ENCODE results near the gene FLT4. TPM values are rescaled to one million over a fixed set of nuclear protein-coding genes. Genes with fewer than 3 reads are reported as not detected.
"Not testable (repeated sequence)": the region's sequence is repeated elsewhere in the genome, so short reads cannot be mapped to it uniquely, and the experiment has no call there.

FLT4 gene
- total RNA-seq, 1 donor from 2014 or later, result 0.10 TPM

DNA sequence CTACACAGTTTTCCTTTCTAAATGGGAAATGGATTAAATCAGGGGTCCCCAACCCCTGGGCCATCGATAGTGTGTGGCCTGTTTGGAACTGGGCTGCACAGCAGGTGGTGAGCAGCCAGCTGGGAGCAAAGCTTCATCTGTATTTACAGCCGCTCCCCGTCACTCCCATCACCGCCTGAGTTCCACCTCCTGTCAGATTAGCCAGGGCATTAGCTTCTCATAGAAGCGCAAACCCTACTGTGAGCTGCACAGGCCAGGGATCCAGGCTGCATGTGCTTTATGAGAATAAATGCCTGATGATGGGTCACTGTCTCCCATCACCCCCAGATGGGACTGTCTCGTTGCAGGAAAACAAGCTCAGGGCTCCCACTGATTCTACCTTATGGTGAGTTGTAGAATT, 41.2 kb upstream of the FLT4 start:
- Mint-ChIP-seq H3K9me3 (ENCODE audit: low read depth) (peaks cover 4% of the 10 kb centered on the region), H3K4me3 (ENCODE audit: unreplicated experiment) (no peak overlapping the region), H3K27me3 (ENCODE audit: low read depth) (peaks cover 60% of the 10 kb centered on the region), H3K27ac (ENCODE audit: unreplicated experiment) (no peak overlapping the region), H3K4me1 (ENCODE audit: low read depth) (no peaks in the 10 kb centered on the region), H3K36me3 (ENCODE audit: low read depth) (no peaks in the 10 kb centered on the region)
- no peak for DNase-seq (ENCODE audit: low spot score)
- TF ChIP-seq, protein P1, sequence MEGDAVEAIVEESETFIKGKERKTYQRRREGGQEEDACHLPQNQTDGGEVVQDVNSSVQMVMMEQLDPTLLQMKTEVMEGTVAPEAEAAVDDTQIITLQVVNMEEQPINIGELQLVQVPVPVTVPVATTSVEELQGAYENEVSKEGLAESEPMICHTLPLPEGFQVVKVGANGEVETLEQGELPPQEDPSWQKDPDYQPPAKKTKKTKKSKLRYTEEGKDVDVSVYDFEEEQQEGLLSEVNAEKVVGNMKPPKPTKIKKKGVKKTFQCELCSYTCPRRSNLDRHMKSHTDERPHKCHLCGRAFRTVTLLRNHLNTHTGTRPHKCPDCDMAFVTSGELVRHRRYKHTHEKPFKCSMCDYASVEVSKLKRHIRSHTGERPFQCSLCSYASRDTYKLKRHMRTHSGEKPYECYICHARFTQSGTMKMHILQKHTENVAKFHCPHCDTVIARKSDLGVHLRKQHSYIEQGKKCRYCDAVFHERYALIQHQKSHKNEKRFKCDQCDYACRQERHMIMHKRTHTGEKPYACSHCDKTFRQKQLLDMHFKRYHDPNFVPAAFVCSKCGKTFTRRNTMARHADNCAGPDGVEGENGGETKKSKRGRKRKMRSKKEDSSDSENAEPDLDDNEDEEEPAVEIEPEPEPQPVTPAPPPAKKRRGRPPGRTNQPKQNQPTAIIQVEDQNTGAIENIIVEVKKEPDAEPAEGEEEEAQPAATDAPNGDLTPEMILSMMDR (IDR thresholded peaks at IDR 0.05), result no peak

DNA sequence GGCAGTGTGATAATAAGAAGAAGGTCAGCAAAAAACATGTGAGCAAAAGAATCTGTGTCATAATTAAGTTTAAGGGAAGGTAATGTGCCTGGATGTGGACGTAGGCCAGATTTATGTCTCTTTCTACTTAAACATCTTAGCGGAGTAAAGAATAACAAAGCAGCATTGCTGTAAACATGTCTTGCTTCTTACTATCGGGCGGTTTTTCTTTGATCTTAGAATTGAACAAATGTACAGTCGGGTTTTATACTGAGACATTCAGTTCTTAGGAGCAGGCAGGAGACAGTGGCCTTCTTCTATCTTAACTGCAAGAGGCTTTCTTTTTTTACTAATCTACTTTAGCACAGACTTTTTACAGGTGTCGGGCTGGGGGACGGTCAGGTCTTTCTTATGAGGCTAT, 40.4 kb upstream of the FLT4 start:
- no peak for DNase-seq (ENCODE audit: low spot score)
- Mint-ChIP-seq H3K4me1 (ENCODE audit: low read depth) (no peaks in the 10 kb centered on the region), H3K36me3 (ENCODE audit: low read depth) (no peaks in the 10 kb centered on the region), H3K9me3 (ENCODE audit: low read depth) (no peaks in the 10 kb centered on the region), H3K27ac (ENCODE audit: unreplicated experiment) (no peak overlapping the region), H3K4me3 (ENCODE audit: unreplicated experiment) (no peak overlapping the region), H3K27me3 (ENCODE audit: low read depth) (peaks cover 64% of the 10 kb centered on the region)
- TF ChIP-seq, protein P1 (IDR thresholded peaks at IDR 0.05), result no peak

DNA sequence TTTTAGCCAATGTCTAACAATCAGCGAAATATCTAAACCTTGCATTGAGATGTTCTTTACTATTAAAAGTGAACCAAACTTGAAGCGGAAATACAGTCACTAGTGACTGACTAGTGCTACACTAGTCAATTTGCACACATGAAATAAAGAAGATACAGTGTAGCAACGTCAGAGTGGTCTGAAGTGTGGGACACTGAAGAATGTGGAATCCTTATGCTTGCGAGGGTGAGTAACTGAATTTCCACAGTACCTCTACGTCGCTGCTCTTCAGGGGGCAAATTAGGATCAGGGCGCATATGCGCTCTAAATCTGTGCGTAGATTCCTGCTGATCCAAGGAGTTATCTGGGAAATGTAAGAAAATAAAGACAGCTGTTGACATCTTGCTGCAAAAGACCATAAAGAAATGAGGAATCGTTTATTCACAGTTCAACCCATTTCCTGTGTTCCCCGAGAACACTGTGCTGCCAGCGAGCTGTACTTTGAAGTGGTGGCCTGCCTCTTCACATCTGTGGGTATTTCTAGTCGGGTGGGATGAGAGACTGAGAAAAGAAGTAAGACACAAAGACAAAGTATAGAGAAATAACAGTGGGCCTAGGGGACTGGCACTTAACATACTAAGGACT, 39.8 kb upstream of the FLT4 start:
- TF ChIP-seq, protein P1 (IDR thresholded peaks at IDR 0.05), result no peak
- H3K36me3 Mint-ChIP-seq (ENCODE audit: low read depth), result no peaks in the 10 kb centered on the region
- H3K9me3 Mint-ChIP-seq (ENCODE audit: low read depth), result no peaks in the 10 kb centered on the region
- no peak for DNase-seq (ENCODE audit: low spot score)
- peaks cover 64% of the 10 kb centered on the region for H3K27me3 Mint-ChIP-seq (ENCODE audit: low read depth)
- no peak overlapping the region for H3K4me3 Mint-ChIP-seq (ENCODE audit: unreplicated experiment)
- H3K4me1 Mint-ChIP-seq (ENCODE audit: low read depth), result no peaks in the 10 kb centered on the region
- no peak overlapping the region for H3K27ac Mint-ChIP-seq (ENCODE audit: unreplicated experiment)

DNA sequence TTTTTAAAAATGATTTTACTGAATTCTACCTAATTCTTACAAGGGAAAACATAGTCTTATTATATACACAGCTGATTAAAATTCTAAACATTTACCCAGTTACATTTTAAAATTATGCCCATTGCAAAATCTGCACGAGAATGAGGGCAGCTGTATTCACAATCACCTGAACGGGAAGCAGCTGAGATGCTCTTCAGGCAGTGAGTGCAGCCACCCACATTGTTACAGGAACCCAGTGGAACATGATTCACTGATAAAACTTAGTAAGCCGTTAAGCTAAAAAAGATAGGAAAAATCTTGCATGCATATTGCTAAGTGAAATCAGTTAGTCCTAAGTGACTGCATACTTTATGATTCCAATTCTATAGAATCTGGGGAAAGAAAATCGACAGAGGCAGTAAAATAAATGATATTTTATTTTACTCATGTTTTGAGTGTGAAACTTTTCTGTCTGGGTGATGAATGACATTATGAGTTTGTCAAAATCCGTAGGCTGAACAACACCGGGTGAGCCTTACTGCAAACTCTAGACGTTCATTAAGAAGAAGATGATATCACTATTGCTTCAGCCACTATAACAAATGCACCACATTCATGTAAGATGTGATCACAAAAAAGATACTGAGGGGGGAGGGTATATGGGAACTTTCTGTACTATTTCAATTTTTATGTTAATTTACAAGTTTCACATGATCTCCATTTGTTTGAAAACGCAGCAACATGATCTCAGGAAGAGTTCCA, 39.1 kb upstream of the FLT4 start:
- Mint-ChIP-seq H3K4me3 (ENCODE audit: unreplicated experiment) (no peak overlapping the region), H3K27ac (ENCODE audit: unreplicated experiment) (no peak overlapping the region), H3K9me3 (ENCODE audit: low read depth) (no peaks in the 10 kb centered on the region), H3K4me1 (ENCODE audit: low read depth) (no peaks in the 10 kb centered on the region), H3K27me3 (ENCODE audit: low read depth) (peaks cover 66% of the 10 kb centered on the region), H3K36me3 (ENCODE audit: low read depth) (no peaks in the 10 kb centered on the region)
- no peak for DNase-seq (ENCODE audit: low spot score)
- TF ChIP-seq, protein P1 (IDR thresholded peaks at IDR 0.05), result no peak

DNA sequence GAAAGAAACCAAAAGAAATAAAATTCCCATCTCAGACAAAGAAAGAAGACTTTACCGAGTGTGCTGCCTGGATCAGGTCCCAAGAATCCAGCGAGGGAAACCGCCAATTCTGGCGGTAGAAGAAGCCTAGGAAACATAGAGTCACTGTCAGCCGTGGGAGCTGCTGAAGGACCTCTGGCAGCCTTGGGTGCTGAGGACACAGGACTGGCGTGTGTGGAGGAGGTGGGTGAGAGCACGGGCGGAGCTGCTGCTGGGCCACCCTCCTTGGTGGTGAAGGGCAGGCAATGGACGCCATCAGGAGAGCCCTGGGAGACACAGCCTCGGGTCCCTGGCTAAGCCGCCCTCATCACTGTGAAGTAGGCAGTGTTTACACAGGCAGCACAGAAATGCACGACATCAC, 37.4 kb upstream of the FLT4 start:
- H3K27me3 Mint-ChIP-seq (ENCODE audit: low read depth), result peaks cover 57% of the 10 kb centered on the region

More for the DNA sequence above, 37.4 kb upstream of the FLT4 start:
- not testable (repeated sequence) for H3K36me3 Mint-ChIP-seq (ENCODE audit: low read depth); H3K4me1 Mint-ChIP-seq (ENCODE audit: low read depth); H3K9me3 Mint-ChIP-seq (ENCODE audit: low read depth); DNase-seq (ENCODE audit: low spot score); H3K27ac Mint-ChIP-seq (ENCODE audit: unreplicated experiment); H3K4me3 Mint-ChIP-seq (ENCODE audit: unreplicated experiment)
